ENCODE results near the gene MRPL49. TPM values are rescaled to one million over a fixed set of nuclear protein-coding genes. Genes with fewer than 3 reads are reported as not detected.

Gene MRPL49
- total and polyA plus RNA-seq, 2 of the 13 experiments (the other 11 are each of a cell fraction or from before 2014, with no cell fraction given) = 39.2 to 53.3 TPM

- TF ChIP-seq HOMEZ (CRISPR knock-in tag; IDR thresholded peaks at IDR 0.05; ENCODE audit: low read depth) (no peak), MAF1 (CRISPR knock-in tag; IDR thresholded peaks at IDR 0.05; ENCODE audit: borderline replicate concordance) (no peak), ARID4A (CRISPR knock-in tag; IDR thresholded peaks at IDR 0.05; ENCODE audit: borderline replicate concordance) (peak; percentile 59; the same call in 1 of the 2 replicates), FOXK1 (CRISPR knock-in tag; IDR thresholded peaks at IDR 0.05; ENCODE audit: borderline replicate concordance, low read depth) (0 out of 2 replicates have a peak, but pooled peaks have one; percentile 53), ZFP91 (CRISPR knock-in tag; IDR thresholded peaks at IDR 0.05; ENCODE audit: borderline replicate concordance) (peak; percentile 27; the same call in 1 of the 2 replicates), THAP8 (CRISPR knock-in tag; IDR thresholded peaks at IDR 0.05; ENCODE audit: borderline replicate concordance) (0 out of 2 replicates have a peak, but pooled peaks have one; percentile 13), GLI4 (CRISPR knock-in tag; IDR thresholded peaks at IDR 0.05; ENCODE audit: borderline replicate concordance) (no peak), TMF1 (CRISPR knock-in tag; IDR thresholded peaks at IDR 0.05; ENCODE audit: low read depth) (0 out of 2 replicates have a peak, but pooled peaks have one; percentile 14), GPN1 (CRISPR knock-in tag; IDR thresholded peaks at IDR 0.05; ENCODE audit: borderline replicate concordance) (0 out of 2 replicates have a peak, but pooled peaks have one; percentile 35), TOPORS (CRISPR knock-in tag; IDR thresholded peaks at IDR 0.05) (peak; percentile 31; the same call in 1 of the 2 replicates)
These were observed 10.9 kb upstream of the MRPL49 start (continued) for GRCh38 chr11:65111159-65111743.

Measured in HepG2 (cell line).